G401 (cell line): ENCODE results near the gene SMKR1. TPM values are rescaled to one million over a fixed set of nuclear protein-coding genes. Genes with fewer than 3 reads are reported as not detected.
"Not testable (repeated sequence)": the region's sequence is repeated elsewhere in the genome, so short reads cannot be mapped to it uniquely, and the experiment has no call there.

Source experiments
- DNase-seq: peaks from one replicate; pipeline ENCODE4 v3.0.0-alpha.2; 2015; ENCODE audit warnings: low spot score
- in situ Hi-C: cut with HindIII; loops from 2 replicates; pipeline ENCODE4 v1.10.0; 2016; ENCODE audit warnings: low sequenced_read_pairs, mixed read lengths
- total RNA-seq: library from RNA; depleted of rRNA; stranded (reverse); fragments of >200 nt; shearing (Covaris generic); gene quantifications from 2 replicates; pipeline ENCODE4 v1.2.3, GENCODE V29; 2014; rRNA removed

The SMKR1 gene
- total RNA-seq = 5.2 TPM in 1 of 2 replicates, not detected in the other

GRCh38 chr7:129501760-129502707 lies at the start of gene SMKR1:
Gene SMKR1 (plus strand): TSS chr7:129502531. CDS start chr7:129502825, 294 bp downstream.
- peak; percentile 69 for DNase-seq
- in situ Hi-C loops = no loop called here

- in situ Hi-C loops = no loop called here
- no peak for DNase-seq
These were observed 49.6 kb upstream of the SMKR1 start for GRCh38 chr7:129452589-129453231.

GRCh38 chr7:129453510-129454248 lies 48.7 kb upstream of the SMKR1 start:
- DNase-seq = no peak
- in situ Hi-C loops = no loop called here

- DNase-seq = no peak
- in situ Hi-C loops = no loop called here
These were observed 48.1 kb upstream of the SMKR1 start for GRCh38 chr7:129454249-129454551.

- DNase-seq = no peak
- in situ Hi-C loops = no loop called here
These were observed 45.9 kb upstream of the SMKR1 start for GRCh38 chr7:129456421-129456820.

- no peak for DNase-seq
- in situ Hi-C loops = no loop called here
These were observed 45.2 kb upstream of the SMKR1 start for GRCh38 chr7:129457101-129457500.

- in situ Hi-C loops = no loop called here
These were observed 44.2 kb upstream of the SMKR1 start for GRCh38 chr7:129458171-129458570.

GRCh38 chr7:129461809-129462208 lies 40.5 kb upstream of the SMKR1 start:
- DNase-seq = no peak
- in situ Hi-C loops = no loop called here

More at GRCh38 chr7:129458171-129458570, 44.2 kb upstream of the SMKR1 start:
- DNase-seq = no peak

GRCh38 chr7:129462420-129462819 lies 39.9 kb upstream of the SMKR1 start:
- no peak for DNase-seq
- in situ Hi-C loops = no loop called here

GRCh38 chr7:129464194-129464593 lies 38.1 kb upstream of the SMKR1 start:
- peak; percentile 30 for DNase-seq
- in situ Hi-C loops = no loop called here

GRCh38 chr7:129465080-129465479 lies 37.3 kb upstream of the SMKR1 start:
- no peak for DNase-seq
- in situ Hi-C loops = no loop called here

- in situ Hi-C loops = no loop called here
- no peak for DNase-seq
These were observed 35.5 kb upstream of the SMKR1 start for GRCh38 chr7:129466796-129467195.

GRCh38 chr7:129468087-129468486 lies 34.2 kb upstream of the SMKR1 start:
- in situ Hi-C loops = no loop called here
- no peak for DNase-seq

GRCh38 chr7:129468547-129468946 lies 33.8 kb upstream of the SMKR1 start:
- DNase-seq = no peak
- in situ Hi-C loops = no loop called here

GRCh38 chr7:129469930-129470329 lies 32.4 kb upstream of the SMKR1 start:
- in situ Hi-C loops = no loop called here
- no peak for DNase-seq

GRCh38 chr7:129470411-129470810 lies 31.9 kb upstream of the SMKR1 start:
- in situ Hi-C loops = no loop called here

GRCh38 chr7:129471402-129471827 lies 30.9 kb upstream of the SMKR1 start:
- in situ Hi-C loops = no loop called here
- DNase-seq = no peak

More at GRCh38 chr7:129470411-129470810, 31.9 kb upstream of the SMKR1 start:
- DNase-seq = no peak

- in situ Hi-C loops, DNase-seq: not testable (repeated sequence)
These were observed 26.4 kb upstream of the SMKR1 start for GRCh38 chr7:129475931-129476330.

- DNase-seq, in situ Hi-C loops: not testable (repeated sequence)
These were observed 25.9 kb upstream of the SMKR1 start for GRCh38 chr7:129476398-129476797.

GRCh38 chr7:129479831-129480230 lies 22.5 kb upstream of the SMKR1 start:
- no peak for DNase-seq
- in situ Hi-C loops = no loop called here
